Endometrial microvascular endothelial cells (primary cell): ENCODE data around the gene GABPA. TPM values are rescaled to one million over a fixed set of nuclear protein-coding genes. Genes with fewer than 3 reads are reported as not detected.

Source experiments
- in situ Hi-C: cut with HindIII; loops from 2 replicates; pipeline ENCODE4 v1.10.0; 2017; ENCODE audit warnings: low sequenced_read_pairs, low pct_unique_long_range_greater_than_20kb; ENCODE audit errors: inconsistent ontology term
- total RNA-seq: library from RNA; depleted of rRNA; stranded (reverse); fragments of >200 nt; gene quantifications from one replicate; pipeline ENCODE4 v1.2.3, GENCODE V29; 2015; ENCODE audit errors: inconsistent ontology term

GABPA gene
- total RNA-seq, 1 donor from 2014 or later = 24.7 TPM

GRCh38 chr21:25791319-25791718 lies 56.5 kb downstream of the GABPA start:
- in situ Hi-C loops = no loop called here

GRCh38 chr21:25801217-25802014 lies 66.6 kb downstream of the GABPA start:
- in situ Hi-C loops = no loop called here

DNA sequence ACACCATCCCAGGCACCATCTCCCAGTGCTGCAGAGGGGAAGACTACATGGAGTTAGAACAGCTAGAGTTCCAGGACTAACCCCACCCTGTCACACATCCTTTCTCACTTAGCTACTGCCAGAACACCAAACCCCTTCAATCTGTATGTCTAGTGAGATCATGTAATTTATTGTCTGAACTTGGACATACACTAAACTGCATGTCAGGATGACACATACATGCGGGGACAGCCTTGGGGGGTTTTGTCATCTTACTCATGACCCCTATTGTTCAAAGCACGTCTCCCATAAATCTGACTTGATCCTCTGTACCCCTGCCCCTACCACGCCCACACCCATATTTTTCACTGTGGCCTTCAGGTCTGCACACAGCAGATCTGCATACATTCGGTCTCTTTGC lies 71.3 kb downstream of the GABPA start:
- in situ Hi-C loops = no loop called here

GRCh38 chr21:25807191-25807590 lies 72.4 kb downstream of the GABPA start:
- in situ Hi-C loops = no loop called here

GRCh38 chr21:25809013-25809412 lies 74.2 kb downstream of the GABPA start:
- in situ Hi-C loops = no loop called here

- in situ Hi-C loops = no loop called here
Measured at GRCh38 chr21:25811186-25811585, 76.4 kb downstream of the GABPA start.

GRCh38 chr21:25813917-25814316 lies 79.1 kb downstream of the GABPA start:
- in situ Hi-C loops = no loop called here

DNA sequence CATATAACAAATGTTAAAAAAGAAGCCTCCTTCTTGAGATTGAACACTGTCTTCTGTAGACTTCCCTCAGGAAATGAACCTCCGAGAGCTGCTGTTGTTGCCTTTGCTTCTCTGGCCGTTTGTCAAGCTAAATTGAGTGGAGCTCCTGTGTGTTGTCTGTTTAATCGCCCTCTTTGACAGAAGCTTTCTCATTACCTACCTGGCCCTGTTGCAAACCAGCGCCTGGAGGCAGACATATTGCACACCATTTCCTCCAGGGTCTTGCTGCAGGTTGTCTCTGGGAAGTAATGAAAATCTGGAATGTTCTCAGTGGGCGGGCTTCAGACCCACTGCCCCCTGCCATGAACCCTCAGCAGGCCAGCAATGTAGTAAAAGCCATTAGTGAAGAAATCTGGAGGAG lies 83.3 kb downstream of the GABPA start:
- in situ Hi-C loops = no loop called here

DNA sequence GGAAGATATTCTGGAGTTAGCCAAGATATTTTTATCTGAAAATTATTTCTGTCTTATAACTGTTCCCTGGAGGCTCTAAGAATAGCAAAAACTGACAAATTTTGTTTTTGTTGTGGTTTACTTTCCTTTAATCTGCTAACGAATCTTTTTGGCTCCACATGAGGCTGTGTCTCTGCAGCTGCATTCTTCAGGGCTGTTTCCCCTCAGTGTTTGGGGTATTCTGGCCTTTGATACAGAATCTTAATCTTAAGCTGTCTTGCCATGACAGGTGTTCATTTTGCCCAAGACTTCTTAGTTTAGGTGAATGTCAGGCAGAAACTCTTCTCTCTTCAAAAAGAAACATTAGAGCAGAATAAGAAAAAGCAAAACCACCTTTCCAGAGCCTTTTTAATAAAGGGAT lies 83.8 kb downstream of the GABPA start:
- in situ Hi-C loops = no loop called here

Other genes with a start within 250 kb of the GABPA start
- gene MRPL39, start 127.5 kb upstream of the GABPA start, total RNA-seq = 38.2 TPM
- gene JAM2, start 95.7 kb upstream of the GABPA start, total RNA-seq = 3.1 TPM
- gene ATP5PF, start 68 bp upstream of the GABPA start, total RNA-seq = 170 TPM